Neuronal stem cell (in vitro differentiated cells): ENCODE results near the gene ANKRD31.
"Not testable (repeated sequence)": the region's sequence is repeated elsewhere in the genome, so short reads cannot be mapped to it uniquely, and the experiment has no call there.

Source experiments
- DNase-seq: peaks from one replicate; pipeline ENCODE4 v3.0.0-alpha.2; 2013; ENCODE audit warnings: low spot score
- H2AFZ ChIP-seq: one replicate; pipeline ENCODE4 v1.6.1; 2013; ENCODE audit warnings: mild to moderate bottlenecking, low read length, inconsistent platforms
- H2AK5ac ChIP-seq: 2 replicates; pipeline ENCODE4 v1.6.1; 2013; ENCODE audit warnings: low read depth, mild to moderate bottlenecking, inconsistent platforms, low read length, moderate library complexity, mixed read lengths
- H2BK120ac ChIP-seq: 2 replicates; pipeline ENCODE4 v1.6.1; 2013; ENCODE audit warnings: low read depth, mild to moderate bottlenecking, inconsistent platforms, low read length, moderate library complexity, mixed read lengths
- H2BK12ac ChIP-seq: one replicate; pipeline ENCODE4 v1.6.1; 2013; ENCODE audit warnings: low read length, inconsistent platforms
- H2BK15ac ChIP-seq: 2 replicates; pipeline ENCODE4 v1.6.1; 2013; ENCODE audit warnings: mild to moderate bottlenecking, low read length, inconsistent platforms, mixed read lengths
- H2BK5ac ChIP-seq: one replicate; pipeline ENCODE4 v1.6.1; 2013; ENCODE audit warnings: inconsistent platforms, mild to moderate bottlenecking, low read length, moderate library complexity
- H3K14ac ChIP-seq: one replicate; pipeline ENCODE4 v1.6.1; 2013; ENCODE audit warnings: low read length, inconsistent platforms
- H3K18ac ChIP-seq: 2 replicates; pipeline ENCODE4 v1.6.1; 2013; ENCODE audit warnings: low read length, inconsistent platforms
- H3K23ac ChIP-seq: 2 replicates; pipeline ENCODE4 v1.6.1; 2013; ENCODE audit warnings: low read depth, mild to moderate bottlenecking, mixed read lengths, low read length, inconsistent platforms; ENCODE audit not compliant: poor library complexity
- H3K27ac ChIP-seq: replicated peaks from 3 replicates; pipeline ENCODE4 v1.5.1; 2013; ENCODE audit warnings: low read length, inconsistent platforms
- H3K27me3 ChIP-seq, 3 experiments: 2 replicates each; pipeline ENCODE4 v1.6.1; 2013; ENCODE audit warnings: low read length in 3 of 3, mild to moderate bottlenecking in 2 of 3, inconsistent platforms in 1 of 3, low read depth in 1 of 3, mixed read lengths in 1 of 3, moderate library complexity in 1 of 3; ENCODE audit not compliant: control insufficient read depth in 3 of 3, insufficient read depth in 3 of 3
- H3K36me3 ChIP-seq, 2 donors: replicated peaks in 1 of 2; 2 replicates each; pipeline ENCODE4 v1.6.1; 2013; ENCODE audit warnings: low read length in 2 of 2; ENCODE audit not compliant: control insufficient read depth in 2 of 2, insufficient read depth in 2 of 2
- H3K4ac ChIP-seq: 2 replicates; pipeline ENCODE4 v1.6.1; 2013; ENCODE audit warnings: inconsistent platforms, mild to moderate bottlenecking, low read length, moderate library complexity
- H3K4me1 ChIP-seq, 2 donors: 1 replicate in 1 of 2; 2 replicates in 1 of 2; pipeline ENCODE4 v1.6.1; 2013; ENCODE audit warnings: low read length in 2 of 2, low read depth in 1 of 2; ENCODE audit not compliant: control insufficient read depth in 2 of 2, insufficient read depth in 1 of 2
- H3K4me2 ChIP-seq: one replicate; pipeline ENCODE4 v1.6.1; 2013; ENCODE audit warnings: mild to moderate bottlenecking, low read length, inconsistent platforms; ENCODE audit not compliant: insufficient read depth, poor library complexity, severe bottlenecking
- H3K4me3 ChIP-seq, 2 donors: 2 replicates each; pipeline ENCODE4 v1.5.1; 2013; ENCODE audit warnings: low read length in 2 of 2, mild to moderate bottlenecking in 2 of 2, inconsistent platforms in 1 of 2, moderate library complexity in 1 of 2
- H3K79me1 ChIP-seq: one replicate; pipeline ENCODE4 v1.6.1; 2013; ENCODE audit warnings: low read depth, mild to moderate bottlenecking, inconsistent platforms, low read length, moderate library complexity
- H3K9ac ChIP-seq: one replicate; pipeline ENCODE4 v1.6.1; 2013; ENCODE audit warnings: mild to moderate bottlenecking, low read depth, low read length, inconsistent platforms; ENCODE audit not compliant: poor library complexity
- H3K9me3 ChIP-seq, 2 donors: replicated peaks in 1 of 2; 2 replicates each; pipeline versions ENCODE3 to v1.6.1; 2013; ENCODE audit warnings: low read length in 2 of 2, mild to moderate bottlenecking in 2 of 2, inconsistent platforms in 1 of 2, low read depth in 1 of 2, mixed read lengths in 1 of 2, moderate library complexity in 1 of 2; ENCODE audit not compliant: control insufficient read depth in 2 of 2, insufficient read depth in 1 of 2
- H4K8ac ChIP-seq: one replicate; pipeline ENCODE4 v1.6.1; 2013; ENCODE audit warnings: low read depth, mild to moderate bottlenecking, inconsistent platforms, low read length, moderate library complexity
- H4K91ac ChIP-seq: one replicate; pipeline ENCODE4 v1.6.1; 2013; ENCODE audit warnings: low read length, low read depth, mild to moderate bottlenecking, inconsistent platforms; ENCODE audit not compliant: poor library complexity
- WGBS, 2 donors: extraction: QIAGEN DNeasy Blood & Tissue Kit; methylation state at CpG; one replicate each; pipeline ENCODE4 v1.1.7; 2013; ENCODE audit warnings: missing lambda C conversion rate in 2 of 2, mixed read lengths in 1 of 2; ENCODE audit not compliant: insufficient read length in 2 of 2, insufficient replicate concordance in 1 of 2; ENCODE audit errors: extremely low coverage in 2 of 2; 5-methylcytosine and 5-hydroxymethylcytosine counted together

Gene ANKRD31

DNA sequence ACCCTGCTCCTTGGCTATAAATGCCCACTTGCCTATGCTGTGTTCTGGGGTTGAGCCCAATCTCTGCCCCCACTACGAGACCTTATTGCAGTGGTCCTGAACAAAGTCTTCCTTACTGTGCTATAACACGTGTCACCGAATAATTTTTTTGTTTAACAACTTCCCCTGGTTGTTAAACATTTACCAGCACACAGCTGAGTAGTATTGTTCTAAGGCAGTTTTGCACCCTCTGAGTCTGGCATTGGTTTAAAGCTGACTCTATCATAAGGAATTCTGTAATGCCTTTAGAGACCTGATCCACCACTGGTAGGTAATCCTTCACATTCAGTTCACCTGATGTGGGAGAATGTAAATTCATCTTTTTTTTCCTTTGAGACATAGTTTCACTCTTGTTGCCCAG is 25.6 kb upstream of the ANKRD31 start:
- Histone ChIP-seq H2BK15ac (no peak overlapping the region), H2AK5ac (no peak overlapping the region), H3K4me2 (no peak overlapping the region), H3K9ac (no peak overlapping the region), H2AFZ (no peak overlapping the region), H2BK12ac (no peak overlapping the region), H3K27me3 (no peaks in the 10 kb centered on the region), H3K36me3 (no peaks in the 10 kb centered on the region), H3K9me3 (no peaks in the 10 kb centered on the region), H2BK5ac (no peak overlapping the region), H3K4me3 (no peak overlapping the region), H3K4ac (no peak overlapping the region), H3K14ac (no peak overlapping the region), H3K27ac (no peak overlapping the region), H3K79me1 (no peaks in the 10 kb centered on the region), H3K23ac (no peak overlapping the region), H4K8ac (no peak overlapping the region), H4K91ac (no peak overlapping the region), H3K18ac (no peak overlapping the region), H2BK120ac (no peak overlapping the region), H3K4me1 (no peaks in the 10 kb centered on the region)
- WGBS, 2 donors = no CpG with 5 or more reads among the region's 3 CpGs
- DNase-seq = no peak

GRCh38 chr5:75260708-75261107 is 24.0 kb upstream of the ANKRD31 start:
- Histone ChIP-seq H2BK12ac (no peak overlapping the region), H3K27ac (no peak overlapping the region)

GRCh38 chr5:75250452-75250851 is 13.8 kb upstream of the ANKRD31 start:
- H2BK12ac ChIP-seq, H3K9ac ChIP-seq, H3K27ac ChIP-seq, H3K4ac ChIP-seq, H3K4me3 ChIP-seq, H4K91ac ChIP-seq, H2BK120ac ChIP-seq, H3K9me3 ChIP-seq, H2BK15ac ChIP-seq, DNase-seq, H2BK5ac ChIP-seq, H3K4me2 ChIP-seq, H3K18ac ChIP-seq, H3K36me3 ChIP-seq, H3K14ac ChIP-seq, H2AFZ ChIP-seq, H3K4me1 ChIP-seq, H2AK5ac ChIP-seq, H4K8ac ChIP-seq, H3K27me3 ChIP-seq, H3K23ac ChIP-seq, H3K79me1 ChIP-seq: not testable (repeated sequence)
- WGBS, 2 donors = no CpG with 5 or more reads among the region's 4 CpGs

More at GRCh38 chr5:75260708-75261107, 24.0 kb upstream of the ANKRD31 start:
- no CpG with 5 or more reads among the region's 2 CpGs for WGBS, 2 donors
- Histone ChIP-seq H3K18ac (no peak overlapping the region), H3K14ac (no peak overlapping the region), H2AK5ac (no peak overlapping the region), H3K4me2 (no peak overlapping the region), H3K4me3 (no peak overlapping the region), H2BK15ac (no peak overlapping the region), H2AFZ (no peak overlapping the region), H3K23ac (no peak overlapping the region), H3K4me1 (no peaks in the 10 kb centered on the region), H3K36me3 (no peaks in the 10 kb centered on the region), H2BK5ac (no peak overlapping the region), H4K8ac (no peak overlapping the region), H3K4ac (no peak overlapping the region), H4K91ac (no peak overlapping the region), H2BK120ac (no peak overlapping the region), H3K27me3 (no peaks in the 10 kb centered on the region), H3K9ac (no peak overlapping the region), H3K9me3 (no peaks in the 10 kb centered on the region), H3K79me1 (no peaks in the 10 kb centered on the region)
- DNase-seq = no peak

- H3K18ac ChIP-seq = no peak overlapping the region
- H3K27ac ChIP-seq = no peak overlapping the region
- no peak overlapping the region for H3K4me3 ChIP-seq
- DNase-seq = no peak
- H2BK5ac ChIP-seq = no peak overlapping the region
- H2BK15ac ChIP-seq = no peak overlapping the region
- H3K27me3 ChIP-seq = no peaks in the 10 kb centered on the region
- H3K9me3 ChIP-seq = no peaks in the 10 kb centered on the region
- H2BK12ac ChIP-seq = no peak overlapping the region
- H3K4me1 ChIP-seq = no peaks in the 10 kb centered on the region
- no peak overlapping the region for H3K9ac ChIP-seq
- no peak overlapping the region for H3K4ac ChIP-seq
- H4K91ac ChIP-seq = no peak overlapping the region
- H2AK5ac ChIP-seq = no peak overlapping the region
- no peak overlapping the region for H3K14ac ChIP-seq
- no peaks in the 10 kb centered on the region for H3K79me1 ChIP-seq
- H3K23ac ChIP-seq = no peak overlapping the region
- no peak overlapping the region for H2AFZ ChIP-seq
- no peak overlapping the region for H3K4me2 ChIP-seq
- no peak overlapping the region for H2BK120ac ChIP-seq
- no peaks in the 10 kb centered on the region for H3K36me3 ChIP-seq
- H4K8ac ChIP-seq = no peak overlapping the region
- WGBS, 2 donors = no CpG with 5 or more reads among the region's 2 CpGs
Observed at GRCh38 chr5:75245023-75245422, 8.3 kb upstream of the ANKRD31 start.
